CD4-positive, alpha-beta T cell treated with Interleukin-6 for 4 hours (primary cell): ENCODE results near the gene PRKN.

Experiments used
- DNase-seq: peaks from one replicate; pipeline ENCODE4 v3.0.0-alpha.2; 2020; ENCODE audit warnings: mixed read lengths

The PRKN gene

GRCh38 chr6:161674930-161675682, 1052.5 kb downstream of the PRKN start:
- no peak for DNase-seq

GRCh38 chr6:161673026-161673425, 1054.5 kb downstream of the PRKN start:
- DNase-seq: no peak

GRCh38 chr6:161671117-161671516, 1056.4 kb downstream of the PRKN start:
- no peak for DNase-seq

GRCh38 chr6:161668665-161669064, 1058.9 kb downstream of the PRKN start:
- DNase-seq: no peak

- DNase-seq: no peak
These were observed 1059.6 kb downstream of the PRKN start for GRCh38 chr6:161667957-161668356.

GRCh38 chr6:161663682-161664081, 1063.9 kb downstream of the PRKN start:
- DNase-seq: no peak

GRCh38 chr6:161660666-161661571, 1066.6 kb downstream of the PRKN start:
- no peak for DNase-seq

- no peak for DNase-seq
These were observed 1069.4 kb downstream of the PRKN start for GRCh38 chr6:161658211-161658610.

- DNase-seq: no peak
These were observed 1073.4 kb downstream of the PRKN start for GRCh38 chr6:161654209-161654608.

- DNase-seq: no peak
These were observed 1075.6 kb downstream of the PRKN start for GRCh38 chr6:161651949-161652348.

GRCh38 chr6:161649841-161650240, 1077.7 kb downstream of the PRKN start:
- DNase-seq: no peak

GRCh38 chr6:161649068-161649467, 1078.5 kb downstream of the PRKN start:
- DNase-seq: no peak

- no peak for DNase-seq
These were observed 1080.3 kb downstream of the PRKN start for GRCh38 chr6:161647234-161647633.

- DNase-seq: no peak
These were observed 1083.0 kb downstream of the PRKN start for GRCh38 chr6:161644521-161644920.

- DNase-seq: no peak
These were observed 1086.4 kb downstream of the PRKN start for GRCh38 chr6:161641175-161641574.

GRCh38 chr6:161639772-161640171, 1087.8 kb downstream of the PRKN start:
- DNase-seq: no peak

GRCh38 chr6:161637658-161638057, 1089.9 kb downstream of the PRKN start:
- DNase-seq: no peak

- no peak for DNase-seq
These were observed 1090.6 kb downstream of the PRKN start for GRCh38 chr6:161636882-161637430.

- no peak for DNase-seq
These were observed 1091.6 kb downstream of the PRKN start for GRCh38 chr6:161635975-161636374.

- DNase-seq: no peak
These were observed 1092.7 kb downstream of the PRKN start for GRCh38 chr6:161634916-161635315.

- DNase-seq: no peak
These were observed 1095.8 kb downstream of the PRKN start for GRCh38 chr6:161631676-161632194.

GRCh38 chr6:161630674-161631073, 1096.9 kb downstream of the PRKN start:
- DNase-seq: no peak

GRCh38 chr6:161626132-161626676, 1101.4 kb downstream of the PRKN start:
- DNase-seq: no peak
